HG02884 (cell line): ENCODE results near the gene PROM1.

Experiments
- ATAC-seq: cut with Tn5 transposase; IDR thresholded peaks from one replicate; pipeline ENCODE4 v1.9.1; 2021; ENCODE audit warnings: mild to moderate bottlenecking, moderate library complexity; ENCODE audit not compliant: unreplicated experiment

Gene PROM1

DNA sequence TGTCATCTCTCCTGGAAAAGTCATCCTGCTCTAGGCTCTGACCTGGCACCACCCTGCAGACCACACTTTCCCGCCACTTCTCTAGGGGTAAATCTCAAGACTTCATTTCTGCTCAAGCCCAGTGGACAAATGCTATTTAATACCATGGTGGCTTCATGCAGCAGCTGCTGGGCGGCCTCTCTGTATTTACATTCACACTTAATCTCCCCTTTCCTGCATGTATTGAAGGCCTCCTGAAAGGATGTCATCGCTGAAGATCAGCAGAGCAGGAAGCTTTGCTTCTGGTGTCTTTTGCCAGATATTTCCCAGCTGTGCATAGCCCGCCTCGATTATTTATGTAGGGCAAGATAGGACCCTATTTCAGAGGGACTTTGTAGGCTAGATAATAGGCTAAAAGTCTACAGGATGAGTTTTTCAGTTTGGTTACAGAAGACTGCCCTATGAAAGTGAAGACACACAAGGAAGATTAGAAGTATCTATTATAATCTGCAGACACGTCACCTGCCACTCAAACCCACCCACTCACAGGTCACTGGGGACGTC is 17.2 kb downstream of the PROM1 start:
- no peak for ATAC-seq

- ATAC-seq = no peak
Observed at GRCh38 chr4:16065066-16065465, 18.8 kb downstream of the PROM1 start.

DNA sequence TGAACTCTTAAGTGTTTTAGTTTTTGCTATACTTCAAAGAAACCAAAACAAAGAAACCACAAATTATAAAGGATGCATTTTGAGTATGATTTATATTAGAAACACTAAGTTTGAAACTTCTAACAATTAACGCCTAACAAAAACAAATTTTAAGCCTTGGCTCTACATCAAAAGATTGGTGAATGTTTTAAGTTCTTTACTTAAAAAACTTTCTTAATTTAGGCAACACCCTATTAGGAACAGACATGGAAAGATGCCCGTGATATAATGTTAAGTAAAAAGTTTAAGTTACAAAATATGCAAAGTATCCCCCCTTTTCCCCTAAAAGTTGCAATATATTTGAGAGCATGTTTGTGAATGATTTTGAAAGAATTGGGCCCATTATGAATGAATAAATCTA is 21.2 kb downstream of the PROM1 start:
- ATAC-seq = no peak

DNA sequence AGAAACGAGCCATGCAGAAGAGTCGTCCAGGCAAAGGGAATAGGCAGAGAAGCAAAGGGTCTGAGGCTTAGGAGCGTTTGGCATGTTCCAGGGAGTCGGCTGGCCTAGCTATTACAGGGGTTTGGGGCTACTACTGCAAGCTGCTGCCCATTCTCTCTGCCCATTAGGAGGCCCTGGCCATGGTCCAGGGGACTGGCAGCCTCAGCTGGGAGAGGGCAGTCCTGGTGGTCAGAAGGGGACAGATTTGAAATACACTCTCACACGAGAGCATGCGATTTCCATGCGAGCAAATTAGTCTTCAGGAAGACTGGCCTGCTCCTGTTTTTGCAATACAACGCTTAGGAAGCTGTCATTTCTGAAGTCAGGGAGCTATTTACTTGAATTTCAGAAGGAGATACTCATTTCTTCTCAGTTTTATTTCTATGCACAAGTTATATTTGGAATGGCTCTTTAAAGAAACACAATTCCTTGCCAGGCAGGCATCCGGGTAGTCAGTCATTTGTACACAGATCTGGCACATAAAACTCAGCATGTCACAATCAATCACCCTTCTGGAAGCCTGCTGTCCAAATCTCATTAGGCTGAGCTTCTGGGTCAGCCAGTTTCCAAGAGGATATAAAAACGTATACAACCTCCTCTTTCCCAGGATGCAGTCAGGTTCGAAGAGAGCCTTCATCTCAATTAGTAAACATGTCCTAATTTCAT is 27.0 kb downstream of the PROM1 start:
- ATAC-seq = no peak

DNA sequence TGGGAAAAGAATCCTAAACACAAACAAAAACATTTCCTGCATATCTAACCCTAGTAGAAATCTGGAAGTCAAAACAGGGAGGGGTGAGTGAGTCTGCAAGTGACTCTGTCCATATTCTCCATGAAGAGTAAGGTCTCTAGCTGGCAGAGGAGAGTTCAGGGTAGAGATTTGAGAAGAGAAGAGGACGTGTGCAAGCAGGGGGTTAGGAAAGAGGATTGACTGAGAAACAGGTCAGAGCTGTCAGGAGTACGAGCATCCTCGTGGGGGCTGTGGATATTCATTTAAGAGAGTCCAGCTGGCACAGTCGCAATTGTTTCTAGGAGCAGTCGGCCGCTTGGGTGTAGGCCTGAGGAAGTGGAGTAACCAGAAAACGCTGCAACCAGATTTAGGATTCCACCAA is 27.9 kb downstream of the PROM1 start:
- no peak for ATAC-seq

GRCh38 chr4:16055471-16055870 is 28.4 kb downstream of the PROM1 start:
- ATAC-seq = no peak

DNA sequence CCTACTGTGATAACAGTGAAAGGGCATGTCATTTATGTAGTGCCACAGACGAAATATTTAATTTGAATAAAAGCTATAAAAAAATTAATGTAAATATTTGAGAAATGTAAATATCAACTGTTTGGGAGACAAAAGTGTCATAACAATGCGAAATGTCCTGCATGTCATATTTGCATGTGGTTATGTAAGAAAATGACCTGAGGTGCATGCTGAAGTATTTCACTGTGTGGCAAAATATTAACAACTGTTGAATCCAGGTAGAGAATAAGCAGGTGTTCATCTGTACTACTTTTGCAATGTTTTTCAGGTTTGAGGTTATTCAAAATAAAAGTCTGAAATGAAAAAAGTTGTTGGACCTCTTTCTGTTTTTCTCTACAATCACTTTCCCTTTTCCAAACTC is 30.9 kb downstream of the PROM1 start:
- no peak for ATAC-seq

GRCh38 chr4:16051980-16052379 is 31.8 kb downstream of the PROM1 start:
- ATAC-seq = no peak

DNA sequence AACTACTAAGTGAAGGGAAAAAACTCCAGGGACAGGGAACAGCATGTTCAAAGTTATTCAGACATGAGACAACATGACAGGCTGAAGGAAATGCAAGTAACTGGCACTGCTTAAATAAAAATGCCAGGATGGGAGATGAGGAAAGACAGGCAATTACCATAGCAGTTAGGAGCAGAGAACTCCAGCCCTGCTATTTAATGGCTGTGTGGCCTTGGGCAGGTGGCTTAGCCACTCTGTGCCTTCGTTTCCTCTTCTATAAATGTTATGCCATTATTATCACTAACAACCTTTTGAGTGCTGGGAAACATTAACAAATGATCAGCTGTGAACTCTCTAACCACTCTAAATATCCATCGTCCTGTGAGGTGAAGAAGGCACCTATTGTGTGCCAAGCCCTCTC is 32.7 kb downstream of the PROM1 start:
- no peak for ATAC-seq

DNA sequence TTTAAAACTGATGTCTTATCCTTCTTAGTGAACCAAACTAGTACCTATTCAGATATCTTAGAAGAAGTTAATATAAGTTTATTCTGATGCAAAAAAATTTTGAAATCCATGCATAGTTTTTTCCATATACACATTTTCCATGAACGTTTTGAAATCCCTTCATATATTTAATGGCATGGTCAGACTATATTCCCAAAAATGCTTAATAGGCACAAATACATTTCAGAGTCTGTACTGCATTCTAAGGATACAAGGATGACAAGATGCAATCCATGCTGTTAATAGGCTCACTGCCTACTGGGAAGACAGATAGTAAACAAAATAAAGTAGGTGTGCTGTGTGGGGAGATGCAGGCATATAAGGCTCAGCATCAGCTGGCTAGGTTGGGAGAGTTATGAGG is 33.2 kb downstream of the PROM1 start:
- no peak for ATAC-seq

- no peak for ATAC-seq
Observed at GRCh38 chr4:16048619-16049419, 35.0 kb downstream of the PROM1 start.

- no peak for ATAC-seq
Observed at GRCh38 chr4:16045687-16046086, 38.1 kb downstream of the PROM1 start.

DNA sequence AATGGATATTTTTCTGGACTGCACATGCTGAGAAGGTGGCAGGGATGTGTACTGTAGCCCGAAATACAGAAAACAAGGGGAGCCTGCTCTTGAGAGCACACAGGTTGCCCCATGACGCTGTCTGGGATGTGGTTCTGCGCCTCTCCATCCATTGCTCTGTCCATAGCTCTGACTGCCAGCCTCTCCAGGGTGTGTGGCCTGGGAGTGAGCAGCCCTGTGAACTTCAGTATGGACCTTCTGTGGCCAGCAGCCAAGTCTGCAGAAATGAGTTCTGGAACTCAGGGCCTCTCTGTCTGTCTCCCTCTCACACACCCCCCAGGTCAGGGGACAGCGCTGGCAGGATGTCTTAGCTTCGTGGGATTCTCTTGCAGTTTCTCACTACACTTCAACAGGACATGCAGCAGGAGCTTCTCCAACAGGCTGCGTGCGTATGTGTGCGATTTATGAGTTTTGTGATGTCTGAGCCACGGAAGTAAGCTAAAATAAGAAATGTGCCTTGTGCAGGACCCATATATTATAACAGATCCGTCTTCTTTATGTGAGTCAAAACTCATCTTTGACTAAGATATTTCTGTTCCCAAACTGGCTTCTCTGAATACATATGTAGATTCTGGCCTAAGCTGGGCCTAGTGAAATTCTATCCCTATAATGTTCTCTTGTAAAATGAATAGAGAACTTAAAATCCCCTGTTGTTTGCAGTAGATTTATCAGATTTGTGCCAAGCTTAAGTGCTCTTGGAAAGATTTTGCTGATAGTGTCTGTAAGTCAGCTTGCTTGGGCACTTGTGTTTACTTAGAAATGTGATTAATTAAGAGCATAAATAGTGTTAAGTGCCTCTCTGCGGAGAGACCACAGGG is 40.0 kb downstream of the PROM1 start:
- no peak for ATAC-seq

GRCh38 chr4:16039139-16039538 is 44.7 kb downstream of the PROM1 start:
- no peak for ATAC-seq

- ATAC-seq = no peak
Observed at GRCh38 chr4:16037901-16038300, 45.9 kb downstream of the PROM1 start.

- no peak for ATAC-seq
Observed at GRCh38 chr4:16035843-16036242, 48.0 kb downstream of the PROM1 start.

GRCh38 chr4:16034010-16034748 is 49.6 kb downstream of the PROM1 start:
- ATAC-seq = no peak

DNA sequence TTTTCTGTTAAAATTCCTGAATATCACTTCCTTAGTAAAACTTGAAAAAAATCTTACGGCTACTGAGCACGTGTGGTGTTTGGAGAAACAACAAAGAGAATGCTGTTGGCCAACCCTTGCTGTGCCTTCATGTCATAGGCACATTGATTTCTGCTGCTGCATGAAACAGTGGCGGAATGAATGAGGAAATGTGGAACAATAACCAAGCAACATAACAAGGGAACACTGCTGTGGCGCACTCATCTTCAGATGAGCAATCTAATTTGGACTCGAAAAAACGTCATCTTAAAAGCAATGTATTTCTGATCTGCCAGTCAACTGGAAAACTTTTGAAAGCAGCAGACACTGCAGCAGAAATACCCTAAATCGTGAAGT is 51.4 kb downstream of the PROM1 start:
- ATAC-seq = no peak

GRCh38 chr4:16031546-16032395 is 52.1 kb downstream of the PROM1 start:
- no peak for ATAC-seq

GRCh38 chr4:16029886-16030285 is 53.9 kb downstream of the PROM1 start:
- no peak for ATAC-seq
